ENCODE data around the gene PCYOX1L.
A peak's percentile ranks its signal among the peaks of the same experiment; 100 is the strongest.

The PCYOX1L gene

DNA sequence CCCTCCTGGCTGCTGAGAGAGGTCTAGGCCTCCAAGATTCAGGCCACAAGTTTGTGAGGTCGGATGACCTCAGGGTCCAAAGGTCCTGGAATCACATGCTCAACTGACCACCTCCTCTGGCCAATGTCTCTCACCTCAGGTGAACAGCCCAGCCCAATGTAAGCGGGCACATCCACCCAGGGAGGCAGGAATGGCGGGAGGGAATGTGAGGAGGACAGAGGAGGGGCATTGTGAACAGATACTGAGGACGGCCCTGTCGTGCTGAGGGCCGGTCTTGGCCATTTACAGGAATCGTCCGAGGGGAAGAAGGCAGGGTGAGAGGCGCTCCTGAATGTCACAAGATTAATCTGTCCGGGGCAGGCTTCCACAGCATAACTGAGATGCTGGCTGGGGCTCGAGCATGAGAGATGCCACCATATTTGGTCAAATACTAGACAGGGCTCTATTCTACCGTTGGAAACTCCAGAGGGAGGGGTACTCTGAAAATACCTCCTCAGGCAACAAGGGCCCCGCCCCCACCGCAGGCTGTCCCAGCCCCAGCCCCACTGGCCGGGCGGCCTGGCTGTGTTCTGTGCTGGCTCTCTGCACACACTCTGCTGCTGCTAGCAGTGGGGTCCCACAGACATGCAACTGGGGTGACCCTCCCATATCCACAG is 22.7 kb downstream of the PCYOX1L start:
- Histone ChIP-seq H3K27me3 (ENCODE audit: low read depth, low read length) (no peaks in the 10 kb centered on the region), H4K20me1 (ENCODE audit: insufficient read depth, low read length) (no peaks in the 10 kb centered on the region), H3K9ac (ENCODE audit: low read length) (no peak overlapping the region), H3K9me3 (ENCODE audit: insufficient read depth, low read length) (no peaks in the 10 kb centered on the region), H2AFZ (ENCODE audit: low read depth, low read length) (no peak overlapping the region), H3K79me2 (ENCODE audit: low read length) (no peaks in the 10 kb centered on the region), H3K4me2 (ENCODE audit: low read length) (no peak overlapping the region), H3K4me1 (ENCODE audit: low read length) (no peaks in the 10 kb centered on the region), H3K27ac (ENCODE audit: low read length) (no peak overlapping the region), H3K4me3 (ENCODE audit: low read length) (no peak overlapping the region), H3K36me3 (replicated peaks; ENCODE audit: low read depth, low read length) (no peaks in the 10 kb centered on the region)
- TF ChIP-seq, protein P1, sequence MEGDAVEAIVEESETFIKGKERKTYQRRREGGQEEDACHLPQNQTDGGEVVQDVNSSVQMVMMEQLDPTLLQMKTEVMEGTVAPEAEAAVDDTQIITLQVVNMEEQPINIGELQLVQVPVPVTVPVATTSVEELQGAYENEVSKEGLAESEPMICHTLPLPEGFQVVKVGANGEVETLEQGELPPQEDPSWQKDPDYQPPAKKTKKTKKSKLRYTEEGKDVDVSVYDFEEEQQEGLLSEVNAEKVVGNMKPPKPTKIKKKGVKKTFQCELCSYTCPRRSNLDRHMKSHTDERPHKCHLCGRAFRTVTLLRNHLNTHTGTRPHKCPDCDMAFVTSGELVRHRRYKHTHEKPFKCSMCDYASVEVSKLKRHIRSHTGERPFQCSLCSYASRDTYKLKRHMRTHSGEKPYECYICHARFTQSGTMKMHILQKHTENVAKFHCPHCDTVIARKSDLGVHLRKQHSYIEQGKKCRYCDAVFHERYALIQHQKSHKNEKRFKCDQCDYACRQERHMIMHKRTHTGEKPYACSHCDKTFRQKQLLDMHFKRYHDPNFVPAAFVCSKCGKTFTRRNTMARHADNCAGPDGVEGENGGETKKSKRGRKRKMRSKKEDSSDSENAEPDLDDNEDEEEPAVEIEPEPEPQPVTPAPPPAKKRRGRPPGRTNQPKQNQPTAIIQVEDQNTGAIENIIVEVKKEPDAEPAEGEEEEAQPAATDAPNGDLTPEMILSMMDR (IDR thresholded peaks at IDR 0.05; ENCODE audit: low read depth, low read length) = no peak
- no peak for TF ChIP-seq EZH2phosphoT487 (IDR thresholded peaks at IDR 0.05; ENCODE audit: low read depth)

DNA sequence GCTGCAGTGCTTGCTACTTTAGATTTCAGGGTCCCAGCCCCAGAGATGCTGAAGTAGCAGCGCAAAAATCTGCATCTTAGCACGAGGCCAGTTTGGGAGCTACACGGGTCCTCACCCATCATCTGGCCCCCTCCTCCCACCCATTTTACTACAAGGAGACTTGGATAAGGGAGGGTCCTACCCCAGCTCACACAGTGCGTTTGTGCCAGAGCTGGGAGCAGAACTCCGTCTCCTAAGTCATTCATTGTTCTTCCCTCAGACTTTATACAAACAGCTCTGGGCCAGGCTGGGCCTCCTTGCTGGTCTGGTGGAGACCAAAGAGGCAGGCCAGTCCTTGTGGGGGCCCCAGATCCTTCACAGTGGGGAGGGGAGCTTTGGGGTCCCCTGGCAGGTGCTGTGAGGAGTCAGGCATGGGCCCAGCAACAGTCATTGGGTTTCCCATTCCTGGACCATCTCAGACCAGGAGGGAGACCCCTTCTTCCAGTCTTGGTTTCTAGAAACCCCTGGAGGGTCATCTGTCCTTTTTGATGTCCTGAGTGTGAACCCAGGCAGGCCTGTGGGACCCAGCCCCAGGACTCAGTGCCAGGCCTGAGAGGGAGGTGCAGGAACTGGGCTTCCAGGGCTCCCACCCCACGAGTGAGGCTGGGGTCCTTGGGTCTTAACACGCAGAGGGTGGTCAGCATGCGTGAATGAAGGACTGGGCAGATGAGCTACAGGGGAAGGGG is 23.6 kb downstream of the PCYOX1L start:
- no peaks in the 10 kb centered on the region for H3K27me3 ChIP-seq (ENCODE audit: low read depth, low read length)
- H3K27ac ChIP-seq (ENCODE audit: low read length) = no peak overlapping the region
- H3K36me3 ChIP-seq (replicated peaks; ENCODE audit: low read depth, low read length) = no peaks in the 10 kb centered on the region
- no peaks in the 10 kb centered on the region for H3K79me2 ChIP-seq (ENCODE audit: low read length)
- no peaks in the 10 kb centered on the region for H3K4me1 ChIP-seq (ENCODE audit: low read length)
- no peaks in the 10 kb centered on the region for H3K9me3 ChIP-seq (ENCODE audit: insufficient read depth, low read length)
- H3K4me3 ChIP-seq (ENCODE audit: low read length) = no peak overlapping the region
- H2AFZ ChIP-seq (ENCODE audit: low read depth, low read length) = peak overlapping the region; percentile 70; the same call in 1 of the 2 replicates
- H3K9ac ChIP-seq (ENCODE audit: low read length) = no peak overlapping the region
- H3K4me2 ChIP-seq (ENCODE audit: low read length) = no peak overlapping the region; the same call in 1 of the 2 replicates
- TF ChIP-seq, protein P1 (IDR thresholded peaks at IDR 0.05; ENCODE audit: low read depth, low read length) = no peak
- TF ChIP-seq EZH2phosphoT487 (IDR thresholded peaks at IDR 0.05; ENCODE audit: low read depth) = no peak
- no peaks in the 10 kb centered on the region for H4K20me1 ChIP-seq (ENCODE audit: insufficient read depth, low read length)

DNA sequence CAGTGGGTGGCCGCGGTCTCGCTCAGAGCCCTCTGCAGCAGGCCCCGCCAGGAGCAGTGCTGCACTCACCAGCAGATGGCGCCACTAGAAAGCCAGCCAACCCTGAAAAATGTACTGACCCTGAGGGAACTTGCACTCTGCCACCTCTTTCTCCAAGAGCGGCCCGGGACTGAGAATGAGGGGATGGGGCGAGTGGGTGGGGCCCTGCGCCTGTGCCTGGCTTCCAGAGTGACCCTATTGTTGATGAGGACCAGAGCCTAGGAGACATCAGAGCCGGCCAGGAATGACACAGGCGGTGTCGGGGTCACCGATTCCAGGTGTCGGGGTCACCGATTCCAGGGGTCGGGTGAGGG is 24.1 kb downstream of the PCYOX1L start:
- TF ChIP-seq, protein P1 (IDR thresholded peaks at IDR 0.05; ENCODE audit: low read depth, low read length) = peak; percentile 73
- no peak for TF ChIP-seq EZH2phosphoT487 (IDR thresholded peaks at IDR 0.05; ENCODE audit: low read depth)
- Histone ChIP-seq H2AFZ (ENCODE audit: low read depth, low read length) (0 out of 2 replicates have a peak overlapping the region, but pooled peaks have one; percentile 70), H3K4me3 (ENCODE audit: low read length) (no peak overlapping the region), H3K27ac (ENCODE audit: low read length) (no peak overlapping the region), H3K9ac (ENCODE audit: low read length) (no peak overlapping the region), H3K4me2 (ENCODE audit: low read length) (peak overlapping the region; percentile 27; the same call in 1 of the 2 replicates), H3K79me2 (ENCODE audit: low read length) (no peaks in the 10 kb centered on the region), H3K4me1 (ENCODE audit: low read length) (no peaks in the 10 kb centered on the region), H3K27me3 (ENCODE audit: low read depth, low read length) (no peaks in the 10 kb centered on the region), H3K9me3 (ENCODE audit: insufficient read depth, low read length) (no peaks in the 10 kb centered on the region), H4K20me1 (ENCODE audit: insufficient read depth, low read length) (no peaks in the 10 kb centered on the region), H3K36me3 (replicated peaks; ENCODE audit: low read depth, low read length) (no peaks in the 10 kb centered on the region)

DNA sequence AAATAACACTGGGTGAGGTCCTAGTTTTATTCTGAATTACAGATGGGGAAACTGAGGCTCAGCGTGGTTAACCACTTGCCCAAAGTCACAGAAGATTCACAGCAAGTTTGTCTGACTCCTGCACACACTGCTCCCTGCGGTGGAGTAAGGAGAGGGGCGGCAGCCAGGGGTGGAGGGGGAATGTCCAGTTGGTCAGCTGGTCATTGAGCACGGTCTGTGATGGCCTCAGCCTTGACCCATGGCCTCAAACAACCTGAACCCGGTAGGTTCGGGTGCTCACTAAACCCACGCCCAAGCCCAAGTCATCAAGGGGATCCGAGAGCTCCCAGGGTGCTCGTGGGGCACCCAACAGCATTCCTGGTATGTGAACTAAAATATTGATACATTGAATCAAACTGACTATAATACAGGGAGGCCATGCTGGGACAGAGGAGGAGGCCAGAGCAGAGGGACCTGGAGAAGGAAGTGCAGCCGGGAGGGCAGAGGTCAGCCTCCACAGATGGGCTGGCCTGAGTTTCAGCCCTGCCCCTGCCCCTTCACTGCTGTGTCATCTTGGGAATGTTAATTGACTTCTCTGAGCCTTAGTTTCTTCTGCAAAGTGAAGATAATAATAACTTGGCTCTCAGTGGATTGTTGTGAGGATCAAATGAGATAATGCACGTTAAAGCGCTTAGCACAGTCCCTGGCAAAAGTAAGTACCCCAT is 24.8 kb downstream of the PCYOX1L start:
- no peak overlapping the region for H2AFZ ChIP-seq (ENCODE audit: low read depth, low read length)
- no peak overlapping the region for H3K4me3 ChIP-seq (ENCODE audit: low read length)
- H3K79me2 ChIP-seq (ENCODE audit: low read length) = no peaks in the 10 kb centered on the region
- H3K27me3 ChIP-seq (ENCODE audit: low read depth, low read length) = no peaks in the 10 kb centered on the region
- no peaks in the 10 kb centered on the region for H4K20me1 ChIP-seq (ENCODE audit: insufficient read depth, low read length)
- no peaks in the 10 kb centered on the region for H3K9me3 ChIP-seq (ENCODE audit: insufficient read depth, low read length)
- no peak overlapping the region for H3K9ac ChIP-seq (ENCODE audit: low read length)
- no peak for TF ChIP-seq EZH2phosphoT487 (IDR thresholded peaks at IDR 0.05; ENCODE audit: low read depth)
- TF ChIP-seq, protein P1 (IDR thresholded peaks at IDR 0.05; ENCODE audit: low read depth, low read length) = no peak
- H3K4me1 ChIP-seq (ENCODE audit: low read length) = no peaks in the 10 kb centered on the region
- H3K36me3 ChIP-seq (replicated peaks; ENCODE audit: low read depth, low read length) = no peaks in the 10 kb centered on the region
- no peak overlapping the region for H3K4me2 ChIP-seq (ENCODE audit: low read length)
- H3K27ac ChIP-seq (ENCODE audit: low read length) = no peak overlapping the region
